NCI-H1105 (cell line): ENCODE measurements around the gene CEBPA.
"Not testable (repeated sequence)": the region's sequence is repeated elsewhere in the genome, so short reads cannot be mapped to it uniquely, and the experiment has no call there.

Experiments
- DNase-seq: peaks from one replicate; lab custom pipeline; 2025; lab: John Stamatoyannopoulos, UW

CEBPA gene

GRCh38 chr19:33300009-33300893, 2.1 kb downstream of the CEBPA start:
- DNase-seq, result no peak

- no peak for DNase-seq
These were observed 3.2 kb downstream of the CEBPA start for GRCh38 chr19:33299051-33299688.

GRCh38 chr19:33298146-33298911, 4.0 kb downstream of the CEBPA start:
- no peak for DNase-seq

- DNase-seq, result no peak
These were observed 4.8 kb downstream of the CEBPA start for GRCh38 chr19:33297401-33298145.

GRCh38 chr19:33296488-33296971, 5.8 kb downstream of the CEBPA start:
- DNase-seq, result no peak

- DNase-seq, result no peak
These were observed 6.5 kb downstream of the CEBPA start for GRCh38 chr19:33295621-33296487.

GRCh38 chr19:33295046-33295445, 7.3 kb downstream of the CEBPA start:
- DNase-seq, result not testable (repeated sequence)

GRCh38 chr19:33294058-33294798, 8.1 kb downstream of the CEBPA start:
- DNase-seq, result no peak

- DNase-seq, result no peak
These were observed 8.9 kb downstream of the CEBPA start for GRCh38 chr19:33293255-33294057.

- no peak for DNase-seq
These were observed 9.6 kb downstream of the CEBPA start for GRCh38 chr19:33292595-33293254.

GRCh38 chr19:33291623-33292534, 10.5 kb downstream of the CEBPA start:
- no peak for DNase-seq

GRCh38 chr19:33290956-33291622, 11.2 kb downstream of the CEBPA start:
- no peak for DNase-seq

GRCh38 chr19:33290082-33290815, 12.1 kb downstream of the CEBPA start:
- DNase-seq, result no peak

GRCh38 chr19:33289261-33289660, 13.1 kb downstream of the CEBPA start:
- no peak for DNase-seq

- DNase-seq, result no peak
These were observed 13.7 kb downstream of the CEBPA start for GRCh38 chr19:33288666-33289065.

- DNase-seq, result no peak
These were observed 14.4 kb downstream of the CEBPA start for GRCh38 chr19:33287927-33288326.
